ENCODE data around the gene SMPD2. TPM values are rescaled to one million over a fixed set of nuclear protein-coding genes. Genes with fewer than 3 reads are reported as not detected.

Gene SMPD2
- total RNA-seq, 4 donors from 2014 or later, result 10.2 to 16.2 (median 10.7) TPM

GRCh38 chr6:109446541-109446940, 6.0 kb downstream of the SMPD2 start:
- TF ChIP-seq CTCF (IDR thresholded peaks at IDR 0.05), result no peak
- DNase-seq (ENCODE audit: low spot score), result no peak
- ATAC-seq (ENCODE audit: low FRiP score), result no peak

GRCh38 chr6:109447087-109447486, 6.6 kb downstream of the SMPD2 start:
- no peak for DNase-seq (ENCODE audit: low spot score)
- ATAC-seq (ENCODE audit: low FRiP score), result no peak
- TF ChIP-seq CTCF (IDR thresholded peaks at IDR 0.05), result no peak

GRCh38 chr6:109447878-109448555, 7.5 kb downstream of the SMPD2 start:
- no peak for ATAC-seq (ENCODE audit: low FRiP score)
- TF ChIP-seq CTCF (IDR thresholded peaks at IDR 0.05), result no peak
- no peak for DNase-seq (ENCODE audit: low spot score)

GRCh38 chr6:109448615-109449014, 8.1 kb downstream of the SMPD2 start:
- no peak for TF ChIP-seq CTCF (IDR thresholded peaks at IDR 0.05)

GRCh38 chr6:109449064-109449794, 8.7 kb downstream of the SMPD2 start:
- TF ChIP-seq CTCF (IDR thresholded peaks at IDR 0.05), result no peak
- ATAC-seq (ENCODE audit: low FRiP score), result no peak
- DNase-seq (ENCODE audit: low spot score), result no peak

More at GRCh38 chr6:109448615-109449014, 8.1 kb downstream of the SMPD2 start:
- ATAC-seq (ENCODE audit: low FRiP score) (no peak), DNase-seq (ENCODE audit: low spot score) (no peak)

- DNase-seq (ENCODE audit: low spot score) (no peak), ATAC-seq (ENCODE audit: low FRiP score) (no peak)
- TF ChIP-seq CTCF (IDR thresholded peaks at IDR 0.05), result no peak
Observed at GRCh38 chr6:109449795-109450673, 9.5 kb downstream of the SMPD2 start.
